Kidney epithelial cell (primary cell): ENCODE data around the gene PDE6B. TPM values are rescaled to one million over a fixed set of nuclear protein-coding genes. Genes with fewer than 3 reads are reported as not detected.
"Not testable (repeated sequence)": the region's sequence is repeated elsewhere in the genome, so short reads cannot be mapped to it uniquely, and the experiment has no call there.

Experiments used
- DNase-seq: peaks from one replicate; pipeline ENCODE4 v3.0.0-alpha.2; 2010; ENCODE audit warnings: low read depth
- H3K27me3 ChIP-seq: 2 replicates; pipeline ENCODE4 v1.6.0; 2011; ENCODE audit warnings: low read length; ENCODE audit not compliant: control insufficient read depth, insufficient read depth
- H3K36me3 ChIP-seq: 2 replicates; pipeline ENCODE4 v1.5.1; 2011; ENCODE audit warnings: low read length; ENCODE audit not compliant: control insufficient read depth, insufficient read depth
- H3K4me3 ChIP-seq: 2 replicates; pipeline ENCODE4 v1.5.1; 2011; ENCODE audit warnings: low read depth, mild to moderate bottlenecking, control low read depth, low read length
- total RNA-seq: library from RNA; depleted of rRNA; stranded (reverse); fragments of >200 nt; gene quantifications from 2 replicates; pipeline ENCODE4 v1.2.3, GENCODE V29; 2015
- TF ChIP-seq, protein P1 (sequence below): IDR thresholded peaks from 2 replicates; pipeline ENCODE4 v1.5.1; 2011; ENCODE audit warnings: mild to moderate bottlenecking, moderate library complexity, low read length, control low read depth, inconsistent platforms; ENCODE audit not compliant: insufficient read depth, poor library complexity, severe bottlenecking

The PDE6B gene
- total RNA-seq, 1 donor from 2014 or later: 17.1 TPM

- TF ChIP-seq, protein P1, sequence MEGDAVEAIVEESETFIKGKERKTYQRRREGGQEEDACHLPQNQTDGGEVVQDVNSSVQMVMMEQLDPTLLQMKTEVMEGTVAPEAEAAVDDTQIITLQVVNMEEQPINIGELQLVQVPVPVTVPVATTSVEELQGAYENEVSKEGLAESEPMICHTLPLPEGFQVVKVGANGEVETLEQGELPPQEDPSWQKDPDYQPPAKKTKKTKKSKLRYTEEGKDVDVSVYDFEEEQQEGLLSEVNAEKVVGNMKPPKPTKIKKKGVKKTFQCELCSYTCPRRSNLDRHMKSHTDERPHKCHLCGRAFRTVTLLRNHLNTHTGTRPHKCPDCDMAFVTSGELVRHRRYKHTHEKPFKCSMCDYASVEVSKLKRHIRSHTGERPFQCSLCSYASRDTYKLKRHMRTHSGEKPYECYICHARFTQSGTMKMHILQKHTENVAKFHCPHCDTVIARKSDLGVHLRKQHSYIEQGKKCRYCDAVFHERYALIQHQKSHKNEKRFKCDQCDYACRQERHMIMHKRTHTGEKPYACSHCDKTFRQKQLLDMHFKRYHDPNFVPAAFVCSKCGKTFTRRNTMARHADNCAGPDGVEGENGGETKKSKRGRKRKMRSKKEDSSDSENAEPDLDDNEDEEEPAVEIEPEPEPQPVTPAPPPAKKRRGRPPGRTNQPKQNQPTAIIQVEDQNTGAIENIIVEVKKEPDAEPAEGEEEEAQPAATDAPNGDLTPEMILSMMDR: no peak
- Histone ChIP-seq H3K4me3 (peak overlapping the region; percentile 44), H3K36me3 (peaks cover 1% of the 10 kb centered on the region), H3K27me3 (peaks cover 2% of the 10 kb centered on the region)
- no peak for DNase-seq
Measured at GRCh38 chr4:704971-705277, 79.6 kb downstream of the PDE6B start.

DNA sequence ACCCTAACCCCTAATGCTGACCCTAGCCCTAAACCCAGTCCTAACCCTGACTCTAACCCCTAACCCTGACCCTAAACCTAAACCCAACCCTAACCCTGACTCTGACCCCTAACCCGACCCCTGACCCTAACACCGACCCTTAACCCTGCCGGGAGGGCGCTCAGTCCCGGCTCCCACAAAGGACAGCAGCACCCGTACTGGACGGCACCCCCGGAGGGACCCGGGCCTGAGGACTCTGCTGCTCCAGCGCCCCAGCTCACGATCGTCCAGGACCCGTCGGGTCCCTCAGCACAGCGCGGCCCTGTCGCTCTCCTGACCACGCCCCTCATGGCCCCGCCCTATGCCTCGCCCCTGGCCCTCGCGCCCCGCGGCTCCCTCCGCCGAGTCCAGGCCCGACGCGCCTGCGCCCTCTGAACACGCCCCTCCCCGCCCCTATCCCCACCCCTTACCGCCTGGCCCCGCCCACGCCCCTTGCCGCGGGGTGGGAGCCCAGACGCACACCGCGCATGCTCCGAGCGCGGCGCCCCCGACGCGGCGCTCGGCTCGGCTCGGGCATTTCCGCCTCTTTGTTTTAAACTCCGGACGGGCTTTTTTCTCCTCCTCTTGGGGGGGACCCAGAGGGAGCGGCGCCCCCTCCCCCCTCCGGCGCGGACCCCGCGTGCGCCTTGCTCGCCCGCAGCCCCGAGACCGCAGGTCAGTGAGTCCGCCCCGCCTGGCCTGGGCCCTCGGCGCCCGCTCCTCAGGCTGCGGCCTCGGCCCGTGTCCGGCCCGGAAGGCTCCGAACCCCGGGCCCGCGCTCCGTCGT, 80.1 kb downstream of the PDE6B start, which contains the start of gene PCGF3:
Gene PCGF3, plus strand, starts transcription at position 555 of the 805 bp plus-strand sequence. CDS start 27,849 bp downstream, outside the sequence.
- TF ChIP-seq, protein P1: no peak
- DNase-seq: peak; percentile 39
- H3K4me3 ChIP-seq: peak within 1 kb of the TSS; percentile 94
- peaks cover 1% of the 10 kb centered on the region for H3K36me3 ChIP-seq
- H3K27me3 ChIP-seq: peaks cover 2% of the 10 kb centered on the region

GRCh38 chr4:706083-706633, 80.8 kb downstream of the PDE6B start:
- H3K27me3 ChIP-seq, H3K36me3 ChIP-seq, DNase-seq: not testable (repeated sequence)

DNA sequence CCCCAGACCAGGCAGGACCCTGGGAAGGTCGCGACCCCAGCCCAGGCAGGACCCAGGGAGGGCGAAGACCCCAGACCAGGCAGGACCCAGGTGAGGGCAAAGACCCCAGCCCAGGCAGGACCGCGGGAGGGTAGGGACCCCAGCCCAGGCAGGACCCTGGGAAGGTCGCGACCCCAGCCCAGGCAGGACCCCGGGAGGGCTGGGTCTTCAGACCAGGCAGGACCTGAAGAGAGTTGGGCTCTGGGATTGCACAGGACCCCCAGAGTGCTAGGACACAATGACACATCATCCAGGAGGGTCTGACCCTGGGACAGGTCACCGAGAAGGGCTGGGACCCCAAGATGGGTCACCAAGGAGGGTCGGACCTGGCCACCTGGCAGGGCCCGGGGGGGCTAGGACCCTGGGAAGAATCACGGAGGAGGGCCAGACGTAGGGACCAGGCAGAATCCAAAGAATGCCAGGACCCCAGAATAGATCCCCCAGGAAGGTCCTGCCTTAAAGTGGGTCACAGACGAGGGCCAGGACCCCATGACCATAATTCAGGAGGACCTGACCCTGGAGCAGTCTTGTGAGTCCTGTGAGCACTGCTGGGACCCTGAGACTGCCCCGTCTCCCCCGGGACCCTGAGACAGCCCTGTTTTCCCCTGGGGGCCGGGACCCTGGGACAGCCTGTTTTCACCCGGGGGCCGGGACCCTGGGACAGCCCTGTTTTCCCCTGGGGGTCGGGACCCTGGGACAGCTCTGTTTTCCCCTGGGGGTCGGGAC, 81.6 kb downstream of the PDE6B start:
- DNase-seq: no peak
- H3K36me3 ChIP-seq: peaks cover 1% of the 10 kb centered on the region
- TF ChIP-seq, protein P1: no peak

More at GRCh38 chr4:706083-706633, 80.8 kb downstream of the PDE6B start:
- H3K4me3 ChIP-seq: peak overlapping the region; percentile 94

GRCh38 chr4:707929-708630, 82.7 kb downstream of the PDE6B start:
- H3K27me3 ChIP-seq: peaks cover 2% of the 10 kb centered on the region
- H3K4me3 ChIP-seq: no peak overlapping the region
- TF ChIP-seq, protein P1: no peak
- DNase-seq: no peak
- H3K36me3 ChIP-seq: peaks cover 1% of the 10 kb centered on the region

More for the DNA sequence above, 81.6 kb downstream of the PDE6B start:
- Histone ChIP-seq H3K27me3 (peaks cover 2% of the 10 kb centered on the region), H3K4me3 (peak overlapping the region; percentile 94)

- Histone ChIP-seq H3K4me3 (no peak overlapping the region), H3K27me3 (peaks cover 2% of the 10 kb centered on the region)
- no peak for DNase-seq
Measured at GRCh38 chr4:708631-708933, 83.2 kb downstream of the PDE6B start.

More at GRCh38 chr4:708631-708933, 83.2 kb downstream of the PDE6B start:
- TF ChIP-seq, protein P1: no peak
- H3K36me3 ChIP-seq: peaks cover 1% of the 10 kb centered on the region
